Loucy (cell line): ENCODE data around the gene REEP1.

ENCODE experiments used
- H2AFZ ChIP-seq: fragments of 200-600 bp; sonication (generic); 2 replicates; pipeline ENCODE4 v1.6.0; 2016; ENCODE audit warnings: antibody characterized with exemption, mild to moderate bottlenecking, low read length, moderate library complexity
- H3F3A ChIP-seq: fragments of 200-600 bp; 2 replicates; pipeline ENCODE4 v1.6.0; 2016; ENCODE audit warnings: antibody characterized with exemption, low read depth, mild to moderate bottlenecking
- H3K27me3 ChIP-seq: fragments of 200-600 bp; sonication (generic); 2 replicates; pipeline ENCODE4 v1.6.1; 2014; ENCODE audit warnings: low read length, mild to moderate bottlenecking; ENCODE audit not compliant: insufficient read depth, poor library complexity, severe bottlenecking
- H3K36me3 ChIP-seq: fragments of 200-600 bp; sonication (generic); 2 replicates; pipeline ENCODE4 v1.6.1; 2016; ENCODE audit warnings: low read length; ENCODE audit not compliant: insufficient read depth
- H3K4me1 ChIP-seq: fragments of 200-600 bp; sonication (generic); 2 replicates; pipeline ENCODE4 v1.5.1; 2014; ENCODE audit warnings: low read length, mild to moderate bottlenecking; ENCODE audit not compliant: insufficient read depth, poor library complexity, severe bottlenecking
- H3K4me2 ChIP-seq: fragments of 200-600 bp; sonication (generic); 2 replicates; pipeline ENCODE4 v1.6.0; 2014; ENCODE audit warnings: antibody characterized with exemption, low read length, low read depth, mild to moderate bottlenecking; ENCODE audit not compliant: poor library complexity, severe bottlenecking
- H3K4me3 ChIP-seq: fragments of 200-600 bp; sonication (generic); 2 replicates; pipeline ENCODE4 v1.5.1; 2014; ENCODE audit warnings: low read length, mild to moderate bottlenecking, mixed read lengths; ENCODE audit not compliant: poor library complexity, severe bottlenecking
- H3K79me2 ChIP-seq: fragments of 200-600 bp; sonication (generic); 2 replicates; pipeline ENCODE4 v1.6.1; 2014; ENCODE audit warnings: low read length; ENCODE audit not compliant: insufficient read depth
- H3K9ac ChIP-seq: fragments of 200-600 bp; sonication (generic); 2 replicates; pipeline ENCODE4 v1.6.0; 2014; ENCODE audit warnings: mild to moderate bottlenecking, low read depth, low read length, moderate library complexity; ENCODE audit not compliant: poor library complexity, severe bottlenecking
- H3K9me2 ChIP-seq: fragments of 200-600 bp; sonication (generic); replicated peaks from 2 replicates; pipeline ENCODE4 v1.6.1; 2016; ENCODE audit warnings: low read depth, low read length, mixed read lengths
- H3K9me3 ChIP-seq: fragments of 200-600 bp; sonication (generic); 2 replicates; pipeline ENCODE4 v1.6.1; 2014; ENCODE audit warnings: mild to moderate bottlenecking, antibody characterized with exemption, low read length, low read depth; ENCODE audit not compliant: insufficient read depth
- H4K20me1 ChIP-seq: fragments of 200-600 bp; sonication (generic); 2 replicates; pipeline ENCODE4 v1.6.0; 2014; ENCODE audit warnings: antibody characterized with exemption, low read length, mild to moderate bottlenecking; ENCODE audit not compliant: insufficient read depth, poor library complexity, severe bottlenecking
- CTCF ChIP-seq: fragments of 200-600 bp; sonication (generic); conservative IDR thresholded peaks from 2 replicates; pipeline ENCODE4 v1.5.1; 2014; ENCODE audit warnings: mild to moderate bottlenecking, antibody characterized with exemption, low read length
- EZH2phosphoT487 ChIP-seq: fragments of 200-600 bp; IDR thresholded peaks from 2 replicates; pipeline ENCODE4 v1.6.1; 2018; ENCODE audit warnings: antibody characterized with exemption, mild to moderate bottlenecking, moderate library complexity, borderline replicate concordance

The REEP1 gene

GRCh38 chr2:86335865-86336674 lies 1.4 kb downstream of the REEP1 start:
- Histone ChIP-seq H3K9me3 (no peaks in the 10 kb centered on the region), H3K27me3 (no peaks in the 10 kb centered on the region), H3K4me2 (no peak overlapping the region), H3F3A (no peaks in the 10 kb centered on the region), H3K9me2 (no peaks in the 10 kb centered on the region), H4K20me1 (no peaks in the 10 kb centered on the region), H3K36me3 (no peaks in the 10 kb centered on the region), H3K4me3 (no peak overlapping the region), H2AFZ (no peak overlapping the region), H3K79me2 (no peaks in the 10 kb centered on the region), H3K4me1 (no peaks in the 10 kb centered on the region), H3K9ac (no peak overlapping the region)
- TF ChIP-seq EZH2phosphoT487 (no peak), CTCF (no peak)

- Histone ChIP-seq H3K9me3 (no peaks in the 10 kb centered on the region), H3K4me1 (no peaks in the 10 kb centered on the region), H4K20me1 (no peaks in the 10 kb centered on the region), H3K79me2 (no peaks in the 10 kb centered on the region), H3K4me2 (no peak overlapping the region), H3F3A (no peaks in the 10 kb centered on the region), H3K9ac (no peak overlapping the region), H2AFZ (no peak overlapping the region), H3K4me3 (no peak overlapping the region), H3K27me3 (no peaks in the 10 kb centered on the region), H3K36me3 (no peaks in the 10 kb centered on the region), H3K9me2 (no peaks in the 10 kb centered on the region)
- TF ChIP-seq CTCF (no peak), EZH2phosphoT487 (no peak)
Measured at GRCh38 chr2:86333378-86333777, 4.0 kb downstream of the REEP1 start.

GRCh38 chr2:86332654-86333053 lies 4.8 kb downstream of the REEP1 start:
- H3K4me1 ChIP-seq = no peaks in the 10 kb centered on the region
- H3K79me2 ChIP-seq = no peaks in the 10 kb centered on the region
- TF ChIP-seq CTCF = no peak
- TF ChIP-seq EZH2phosphoT487 = no peak
- H3K9me3 ChIP-seq = no peaks in the 10 kb centered on the region
- H2AFZ ChIP-seq = no peak overlapping the region
- no peaks in the 10 kb centered on the region for H3F3A ChIP-seq
- no peaks in the 10 kb centered on the region for H4K20me1 ChIP-seq
- H3K36me3 ChIP-seq = no peaks in the 10 kb centered on the region
- no peaks in the 10 kb centered on the region for H3K27me3 ChIP-seq
- no peak overlapping the region for H3K4me2 ChIP-seq
- H3K9me2 ChIP-seq = no peaks in the 10 kb centered on the region
- no peak overlapping the region for H3K4me3 ChIP-seq
- no peak overlapping the region for H3K9ac ChIP-seq
